ENCODE results near the gene D2HGDH. TPM values are rescaled to one million over a fixed set of nuclear protein-coding genes. Genes with fewer than 3 reads are reported as not detected.

Gene D2HGDH
- total and polyA plus RNA-seq, 2 of the 13 experiments (the other 11 are each of a cell fraction or from before 2014, with no cell fraction given), result 19.2 to 20.3 TPM

- TF ChIP-seq ZBTB4 (CRISPR knock-in tag; IDR thresholded peaks at IDR 0.05; ENCODE audit: borderline replicate concordance) (no peak), RORA (CRISPR knock-in tag; IDR thresholded peaks at IDR 0.05) (no peak), CREBL2 (CRISPR knock-in tag; IDR thresholded peaks at IDR 0.05; ENCODE audit: borderline replicate concordance) (no peak), CAMTA2 (CRISPR knock-in tag; IDR thresholded peaks at IDR 0.05; ENCODE audit: borderline replicate concordance) (no peak), SNAPC2 (CRISPR knock-in tag; IDR thresholded peaks at IDR 0.05) (no peak), ZNF407 (CRISPR knock-in tag; IDR thresholded peaks at IDR 0.05; ENCODE audit: not compliant biosample characterization) (no peak), UBTF (CRISPR knock-in tag; IDR thresholded peaks at IDR 0.05) (no peak), ZNF441 (CRISPR knock-in tag; IDR thresholded peaks at IDR 0.05; ENCODE audit: borderline replicate concordance) (no peak), ZNF225 (CRISPR knock-in tag; IDR thresholded peaks at IDR 0.05) (no peak), SMAD3 (CRISPR knock-in tag; IDR thresholded peaks at IDR 0.05) (no peak), EEA1 (CRISPR knock-in tag; IDR thresholded peaks at IDR 0.05; ENCODE audit: borderline replicate concordance) (no peak), ZC3H13 (CRISPR knock-in tag; IDR thresholded peaks at IDR 0.05) (no peak), ZNF556 (CRISPR knock-in tag; IDR thresholded peaks at IDR 0.05; ENCODE audit: borderline replicate concordance) (no peak), HNRNPL (IDR thresholded peaks at IDR 0.05; ENCODE audit: low read depth, low read length) (peak; percentile 81; the same call in 1 of the 2 replicates), TGIF2 (CRISPR knock-in tag; IDR thresholded peaks at IDR 0.05) (no peak)
Measured at GRCh38 chr2:241811201-241811951, 76.9 kb downstream of the D2HGDH start (continued).

Measured in HepG2 (cell line).